ENCODE measurements around the gene CDH5. TPM values are rescaled to one million over a fixed set of nuclear protein-coding genes. Genes with fewer than 3 reads are reported as not detected.

The CDH5 gene
- total RNA-seq, 4 donors from 2014 or later, result 1.7 to 21.6 (median 8.0) TPM

DNA sequence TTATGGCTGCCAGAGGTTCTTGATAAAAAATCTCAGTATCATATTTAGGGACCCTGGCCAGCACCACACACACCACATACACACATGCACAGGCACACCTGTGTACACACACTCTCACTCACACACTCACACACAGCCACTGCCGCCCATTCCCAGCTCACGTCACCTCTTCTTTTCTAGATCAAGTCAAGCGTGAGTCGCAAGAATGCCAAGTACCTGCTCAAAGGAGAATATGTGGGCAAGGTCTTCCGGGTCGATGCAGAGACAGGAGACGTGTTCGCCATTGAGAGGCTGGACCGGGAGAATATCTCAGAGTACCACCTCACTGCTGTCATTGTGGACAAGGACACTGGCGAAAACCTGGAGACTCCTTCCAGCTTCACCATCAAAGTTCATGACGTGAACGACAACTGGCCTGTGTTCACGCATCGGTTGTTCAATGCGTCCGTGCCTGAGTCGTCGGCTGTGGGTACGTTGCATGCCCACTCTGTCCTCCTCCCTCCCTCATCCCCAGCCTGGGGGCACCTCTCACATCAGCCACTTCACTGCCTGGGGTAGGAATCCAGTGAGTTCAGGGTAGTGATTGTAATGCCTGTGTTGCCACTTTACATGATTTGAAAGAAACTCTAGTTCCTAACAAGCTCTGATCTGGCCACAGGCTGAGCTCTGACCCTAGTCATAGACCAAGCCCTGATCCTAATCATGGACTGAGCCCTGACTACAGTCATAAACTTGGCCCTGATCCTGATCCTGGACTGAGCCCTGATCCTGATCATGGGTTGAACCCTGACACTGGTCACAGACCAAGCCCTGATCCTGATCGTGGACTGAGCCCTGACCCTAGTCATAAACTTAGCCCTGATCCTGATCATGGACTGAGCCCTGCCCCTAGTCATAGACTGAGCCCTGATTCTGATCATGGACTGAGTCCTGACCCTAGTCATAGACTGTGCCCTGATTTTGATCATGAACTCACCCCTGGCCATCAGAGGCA lies 20.4 kb downstream of the CDH5 start:
- no peaks in the 10 kb centered on the region for H3K9me3 ChIP-seq
- TF ChIP-seq POLR2A (IDR thresholded peaks at IDR 0.05), result no peak
- TF ChIP-seq, protein P1, sequence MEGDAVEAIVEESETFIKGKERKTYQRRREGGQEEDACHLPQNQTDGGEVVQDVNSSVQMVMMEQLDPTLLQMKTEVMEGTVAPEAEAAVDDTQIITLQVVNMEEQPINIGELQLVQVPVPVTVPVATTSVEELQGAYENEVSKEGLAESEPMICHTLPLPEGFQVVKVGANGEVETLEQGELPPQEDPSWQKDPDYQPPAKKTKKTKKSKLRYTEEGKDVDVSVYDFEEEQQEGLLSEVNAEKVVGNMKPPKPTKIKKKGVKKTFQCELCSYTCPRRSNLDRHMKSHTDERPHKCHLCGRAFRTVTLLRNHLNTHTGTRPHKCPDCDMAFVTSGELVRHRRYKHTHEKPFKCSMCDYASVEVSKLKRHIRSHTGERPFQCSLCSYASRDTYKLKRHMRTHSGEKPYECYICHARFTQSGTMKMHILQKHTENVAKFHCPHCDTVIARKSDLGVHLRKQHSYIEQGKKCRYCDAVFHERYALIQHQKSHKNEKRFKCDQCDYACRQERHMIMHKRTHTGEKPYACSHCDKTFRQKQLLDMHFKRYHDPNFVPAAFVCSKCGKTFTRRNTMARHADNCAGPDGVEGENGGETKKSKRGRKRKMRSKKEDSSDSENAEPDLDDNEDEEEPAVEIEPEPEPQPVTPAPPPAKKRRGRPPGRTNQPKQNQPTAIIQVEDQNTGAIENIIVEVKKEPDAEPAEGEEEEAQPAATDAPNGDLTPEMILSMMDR (IDR thresholded peaks at IDR 0.05), result no peak
- DNase-seq, result no peak
- H3K4me1 ChIP-seq, result peaks cover 0 to 14% (median 0%) of the 10 kb centered on the region in 3 donors
- peaks cover 0 to 4% (median 0%) of the 10 kb centered on the region in 4 donors for H3K27me3 ChIP-seq
- intact Hi-C loops (cut with DNase I), result no loop called here
- 76 to 89% methylated on average over 17 to 19 of the region's 20 CpGs for WGBS, 2 donors
- no peak overlapping the region for H3K4me3 ChIP-seq
- no peak overlapping the region for H3K27ac ChIP-seq
- H3K36me3 ChIP-seq, result no peaks in the 10 kb centered on the region

DNA sequence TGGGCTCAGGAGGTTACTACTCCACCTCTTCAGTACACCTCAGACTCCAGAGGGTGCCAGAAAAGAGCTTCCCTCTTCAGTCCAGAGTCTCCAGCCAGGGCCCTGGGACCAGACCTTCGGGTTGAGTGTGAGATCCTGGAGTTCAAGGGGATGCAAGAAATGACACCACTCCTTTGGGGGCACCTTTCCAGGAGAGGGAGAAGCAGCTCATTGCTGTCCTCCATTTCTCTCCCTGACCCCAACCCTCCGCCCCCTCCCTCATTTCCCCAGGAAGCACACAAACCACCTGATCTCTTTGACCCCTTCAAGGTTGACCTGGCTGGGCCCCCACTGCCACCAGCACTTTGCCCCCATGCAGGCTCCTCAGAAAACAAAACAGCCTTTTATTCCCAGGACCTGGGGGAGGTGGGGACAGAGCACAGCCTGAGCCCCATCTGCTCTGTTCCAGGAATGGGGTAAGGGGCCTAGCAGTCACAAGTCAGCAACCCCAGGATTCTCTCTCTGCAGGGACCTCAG lies 21.4 kb downstream of the CDH5 start:
- WGBS, 2 donors, result 40 to 71% methylated on average over 1 of the region's 2 CpGs
- peaks cover 0 to 7% (median 0%) of the 10 kb centered on the region in 3 donors for H3K4me1 ChIP-seq
- no peak overlapping the region for H3K27ac ChIP-seq
- TF ChIP-seq POLR2A (IDR thresholded peaks at IDR 0.05), result no peak
- TF ChIP-seq, protein P1 (IDR thresholded peaks at IDR 0.05), result no peak
- H3K4me3 ChIP-seq, result no peak overlapping the region
- no peak for DNase-seq
- H3K36me3 ChIP-seq, result no peaks in the 10 kb centered on the region
- intact Hi-C loops (cut with DNase I), result no loop called here
- H3K9me3 ChIP-seq, result no peaks in the 10 kb centered on the region
- H3K27me3 ChIP-seq, result peaks cover 0 to 4% (median 0%) of the 10 kb centered on the region in 4 donors

DNA sequence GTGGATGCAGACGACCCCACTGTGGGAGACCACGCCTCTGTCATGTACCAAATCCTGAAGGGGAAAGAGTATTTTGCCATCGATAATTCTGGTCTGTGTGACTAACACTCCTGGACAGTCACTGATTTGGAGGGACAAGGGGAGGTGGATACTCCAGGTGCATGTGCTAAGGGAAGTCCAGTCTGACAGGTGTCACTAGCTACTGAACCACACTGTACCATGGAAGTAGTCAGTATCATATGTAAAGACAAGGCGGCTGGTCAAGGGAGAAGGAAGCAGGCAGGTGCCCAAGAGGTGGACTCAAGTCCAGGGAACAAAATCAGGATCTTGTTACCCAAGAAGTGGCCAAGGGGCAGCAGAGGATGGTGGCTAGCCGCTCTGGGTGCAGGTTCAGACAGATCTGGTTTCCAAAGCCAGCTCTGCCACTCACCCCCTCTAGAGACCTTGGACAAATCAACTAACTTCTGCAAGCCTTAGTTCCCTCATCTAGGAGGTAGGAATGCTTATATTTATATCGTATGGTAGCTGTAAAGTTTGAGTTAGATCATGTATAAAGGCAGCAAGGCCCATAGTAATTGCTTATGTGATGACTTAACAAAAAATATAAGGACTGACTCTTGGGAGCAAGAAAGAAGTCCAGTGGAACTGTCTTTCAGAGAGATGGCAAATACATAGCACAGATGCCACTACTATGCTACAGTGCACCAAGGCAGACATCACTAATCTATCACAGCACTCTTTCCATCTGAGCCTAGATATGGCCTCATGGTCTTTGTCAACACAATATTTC lies 22.1 kb downstream of the CDH5 start:
- WGBS, 2 donors, result 88 to 90% methylated on average over 3 to 5 of the region's 6 CpGs
- TF ChIP-seq, protein P1 (IDR thresholded peaks at IDR 0.05), result no peak
- H3K4me3 ChIP-seq, result no peak overlapping the region
- H3K27ac ChIP-seq, result no peak overlapping the region
- H3K9me3 ChIP-seq, result no peaks in the 10 kb centered on the region
- H3K4me1 ChIP-seq, result peaks cover 0 to 2% (median 0%) of the 10 kb centered on the region in 3 donors
- no peaks in the 10 kb centered on the region for H3K36me3 ChIP-seq
- H3K27me3 ChIP-seq, result peaks cover 0 to 4% (median 0%) of the 10 kb centered on the region in 4 donors
- DNase-seq, result no peak
- intact Hi-C loops (cut with DNase I), result no loop called here

DNA sequence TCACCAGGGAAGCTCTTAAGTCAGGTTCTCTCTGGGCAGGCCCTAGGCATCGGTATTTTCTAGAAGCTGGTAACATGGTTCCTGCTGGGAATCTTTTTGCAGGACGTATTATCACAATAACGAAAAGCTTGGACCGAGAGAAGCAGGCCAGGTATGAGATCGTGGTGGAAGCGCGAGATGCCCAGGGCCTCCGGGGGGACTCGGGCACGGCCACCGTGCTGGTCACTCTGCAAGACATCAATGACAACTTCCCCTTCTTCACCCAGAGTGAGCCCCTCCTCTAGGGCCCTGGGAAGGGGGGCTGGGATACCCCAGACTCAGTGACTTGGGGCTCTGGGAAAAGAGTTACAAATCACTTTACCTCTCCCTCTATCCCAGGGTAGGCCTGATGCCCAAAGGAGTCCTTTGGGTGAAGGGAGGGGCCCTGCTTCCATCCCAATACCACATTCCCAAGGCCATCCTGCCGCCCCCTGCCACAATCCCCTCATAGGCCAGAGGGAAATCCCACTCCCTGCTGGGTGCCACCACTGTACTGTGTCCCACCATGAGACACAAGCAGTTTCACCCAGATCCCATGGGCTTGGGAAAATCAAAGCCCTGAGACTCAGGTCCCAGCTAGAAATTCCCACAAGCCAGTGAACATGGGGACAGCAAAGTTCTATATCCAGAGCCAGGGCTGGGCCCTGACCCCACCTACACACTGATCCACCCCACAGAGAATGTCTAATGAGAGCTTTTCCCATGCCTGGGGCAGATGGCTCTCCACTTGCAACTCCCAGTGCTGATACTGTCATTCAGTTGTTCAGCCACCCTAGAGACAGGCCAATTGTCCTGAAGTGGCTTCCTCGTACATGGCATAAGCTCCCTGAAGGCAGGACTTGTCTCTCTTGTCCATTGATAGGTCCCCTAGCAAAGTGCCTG lies 23.0 kb downstream of the CDH5 start:
- H3K4me1 ChIP-seq, result no peaks in the 10 kb centered on the region
- 92 to 93% methylated on average over 12 to 13 of the region's 13 CpGs for WGBS, 2 donors
- DNase-seq, result no peak
- intact Hi-C loops (cut with DNase I), result no loop called here
- H3K27me3 ChIP-seq, result peaks cover 0 to 4% (median 0%) of the 10 kb centered on the region in 4 donors
- TF ChIP-seq POLR2A (IDR thresholded peaks at IDR 0.05), result no peak
- TF ChIP-seq, protein P1 (IDR thresholded peaks at IDR 0.05), result no peak
- no peak overlapping the region for H3K4me3 ChIP-seq
- H3K9me3 ChIP-seq, result no peaks in the 10 kb centered on the region
- no peak overlapping the region for H3K27ac ChIP-seq
- H3K36me3 ChIP-seq, result no peaks in the 10 kb centered on the region

All from esophagus squamous epithelium (tissue), 5 donors.